Left ventricle myocardium inferior (tissue), 1 donor: ENCODE results near the gene CAMSAP2. TPM values are rescaled to one million over a fixed set of nuclear protein-coding genes. Genes with fewer than 3 reads are reported as not detected.

Experiments
- DNase-seq: peaks from one replicate; pipeline ENCODE4 v3.0.0-alpha.2; 2020
- H3K27ac ChIP-seq: fragments of 200-600 bp; replicated peaks from 2 replicates; pipeline ENCODE4 v1.8.0; 2021
- H3K27me3 ChIP-seq: fragments of 200-600 bp; 2 replicates; pipeline ENCODE4 v1.8.0; 2021; ENCODE audit warnings: low read depth
- H3K36me3 ChIP-seq: fragments of 200-600 bp; 2 replicates; pipeline ENCODE4 v1.8.0; 2021
- H3K4me1 ChIP-seq: fragments of 200-600 bp; 2 replicates; pipeline ENCODE4 v1.8.0; 2021
- H3K4me3 ChIP-seq: fragments of 200-600 bp; 2 replicates; pipeline ENCODE4 v1.8.0; 2021; ENCODE audit warnings: mild to moderate bottlenecking, moderate library complexity
- H3K9me3 ChIP-seq: fragments of 200-600 bp; replicated peaks from 2 replicates; pipeline ENCODE4 v1.8.0; 2021
- intact Hi-C: fragments of 100-400 bp; cut with micrococcal nuclease; formaldehyde crosslinking; loops from one replicate; pipeline ENCODE4 v1.11.0; 2022
- total RNA-seq: library from RNA; stranded (reverse); fragmentation: NEBNext Ultra II Directional; extraction: Animal tissue kit (Norgen Biotek cat#: 25700); gene quantifications from one replicate; pipeline ENCODE4 v1.2.1, GENCODE V29; 2021
- TF ChIP-seq, protein P1 (sequence below): fragments of 200-600 bp; IDR thresholded peaks from 2 replicates; pipeline ENCODE4 v1.8.0; 2021; ENCODE audit warnings: antibody characterized with exemption, mild to moderate bottlenecking, borderline replicate concordance
- donor health status: DM: no; HTN: yes; CAD: no; lungs with severe emphysema.

CAMSAP2 gene
- total RNA-seq, 1 donor from 2014 or later: 34.1 TPM

DNA sequence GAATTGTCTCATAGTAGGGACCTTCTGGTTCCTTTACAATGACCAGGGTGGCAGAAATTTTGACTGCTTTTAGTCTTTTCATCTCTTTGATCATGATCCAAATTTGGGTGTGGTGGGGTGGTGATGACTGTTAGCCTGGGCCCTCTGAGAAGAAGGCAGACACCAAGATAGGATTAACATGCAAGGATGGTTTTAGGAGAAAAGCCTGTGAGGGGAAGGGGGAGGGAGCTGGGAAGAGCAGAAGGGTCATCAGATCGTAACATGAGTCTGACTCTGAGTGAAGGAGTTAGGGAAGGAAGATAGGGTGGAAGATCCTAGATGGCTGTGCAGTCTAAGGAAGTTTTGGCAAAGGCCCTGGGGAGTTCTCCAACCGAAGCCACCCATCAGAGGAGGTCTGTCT is 28.5 kb upstream of the CAMSAP2 start:
- Histone ChIP-seq H3K4me3 (no peak overlapping the region), H3K27ac (no peak overlapping the region), H3K4me1 (no peaks in the 10 kb centered on the region), H3K9me3 (no peaks in the 10 kb centered on the region), H3K36me3 (no peaks in the 10 kb centered on the region), H3K27me3 (no peaks in the 10 kb centered on the region)
- intact Hi-C loops: no loop called here
- TF ChIP-seq, protein P1, sequence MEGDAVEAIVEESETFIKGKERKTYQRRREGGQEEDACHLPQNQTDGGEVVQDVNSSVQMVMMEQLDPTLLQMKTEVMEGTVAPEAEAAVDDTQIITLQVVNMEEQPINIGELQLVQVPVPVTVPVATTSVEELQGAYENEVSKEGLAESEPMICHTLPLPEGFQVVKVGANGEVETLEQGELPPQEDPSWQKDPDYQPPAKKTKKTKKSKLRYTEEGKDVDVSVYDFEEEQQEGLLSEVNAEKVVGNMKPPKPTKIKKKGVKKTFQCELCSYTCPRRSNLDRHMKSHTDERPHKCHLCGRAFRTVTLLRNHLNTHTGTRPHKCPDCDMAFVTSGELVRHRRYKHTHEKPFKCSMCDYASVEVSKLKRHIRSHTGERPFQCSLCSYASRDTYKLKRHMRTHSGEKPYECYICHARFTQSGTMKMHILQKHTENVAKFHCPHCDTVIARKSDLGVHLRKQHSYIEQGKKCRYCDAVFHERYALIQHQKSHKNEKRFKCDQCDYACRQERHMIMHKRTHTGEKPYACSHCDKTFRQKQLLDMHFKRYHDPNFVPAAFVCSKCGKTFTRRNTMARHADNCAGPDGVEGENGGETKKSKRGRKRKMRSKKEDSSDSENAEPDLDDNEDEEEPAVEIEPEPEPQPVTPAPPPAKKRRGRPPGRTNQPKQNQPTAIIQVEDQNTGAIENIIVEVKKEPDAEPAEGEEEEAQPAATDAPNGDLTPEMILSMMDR: no peak
- DNase-seq: no peak

DNA sequence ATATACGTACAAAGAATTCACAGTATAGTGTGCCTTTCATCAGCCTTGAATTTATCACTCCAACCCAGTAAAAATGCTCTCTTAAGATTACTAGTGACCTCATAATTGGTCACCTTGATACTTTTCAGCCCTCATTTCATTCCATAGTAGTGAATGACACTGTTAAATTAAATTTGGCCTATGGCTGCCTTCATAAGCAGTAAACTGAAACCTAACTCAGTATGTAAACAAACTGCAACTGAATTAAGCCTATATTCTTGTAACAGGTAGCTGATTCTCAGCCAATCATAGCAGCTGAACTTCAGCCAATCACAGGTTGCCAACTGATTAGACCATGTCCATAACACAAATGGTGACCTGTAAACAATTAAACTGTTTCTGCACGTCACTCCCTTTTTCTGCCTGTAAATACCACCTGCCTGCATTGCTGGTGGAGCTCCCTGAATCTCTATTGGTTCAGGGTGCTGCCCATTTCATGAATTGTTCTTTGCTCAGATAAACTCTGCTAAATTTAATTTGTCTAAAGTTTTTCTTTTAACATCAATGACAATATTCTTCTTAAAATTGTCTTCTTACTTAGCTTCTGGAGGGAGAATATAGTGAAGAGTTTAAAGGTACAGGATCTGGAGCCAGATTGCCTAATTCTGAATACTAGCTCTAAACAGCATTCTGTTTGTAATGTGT is 24.0 kb upstream of the CAMSAP2 start:
- Histone ChIP-seq H3K9me3 (no peaks in the 10 kb centered on the region), H3K27me3 (no peaks in the 10 kb centered on the region), H3K36me3 (no peaks in the 10 kb centered on the region), H3K27ac (no peak overlapping the region), H3K4me1 (no peaks in the 10 kb centered on the region), H3K4me3 (no peak overlapping the region)
- intact Hi-C loops: no loop called here
- no peak for DNase-seq
- TF ChIP-seq, protein P1: no peak

DNA sequence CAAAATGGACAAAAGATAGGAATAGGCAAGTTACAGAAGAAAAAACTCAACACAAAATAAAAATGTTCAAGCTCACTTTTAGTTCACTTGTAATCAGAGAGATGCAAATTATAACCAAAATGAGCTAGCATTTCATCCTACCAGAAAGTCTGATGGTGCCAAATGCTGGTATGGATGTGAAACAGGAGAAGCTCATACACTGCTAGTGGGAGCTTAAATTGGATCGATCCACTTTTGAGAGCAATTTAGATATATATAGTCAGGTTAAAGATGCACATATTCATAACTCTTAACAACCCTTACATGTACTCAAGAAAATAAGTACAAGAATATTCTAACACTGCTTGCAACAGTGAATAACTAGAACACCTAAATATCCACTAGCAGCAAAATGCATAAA is 18.5 kb upstream of the CAMSAP2 start:
- Histone ChIP-seq H3K27ac (no peak overlapping the region), H3K36me3 (no peaks in the 10 kb centered on the region), H3K4me1 (no peaks in the 10 kb centered on the region), H3K27me3 (no peaks in the 10 kb centered on the region), H3K4me3 (no peak overlapping the region), H3K9me3 (no peaks in the 10 kb centered on the region)
- intact Hi-C loops: no loop called here
- DNase-seq: no peak
- TF ChIP-seq, protein P1: no peak

DNA sequence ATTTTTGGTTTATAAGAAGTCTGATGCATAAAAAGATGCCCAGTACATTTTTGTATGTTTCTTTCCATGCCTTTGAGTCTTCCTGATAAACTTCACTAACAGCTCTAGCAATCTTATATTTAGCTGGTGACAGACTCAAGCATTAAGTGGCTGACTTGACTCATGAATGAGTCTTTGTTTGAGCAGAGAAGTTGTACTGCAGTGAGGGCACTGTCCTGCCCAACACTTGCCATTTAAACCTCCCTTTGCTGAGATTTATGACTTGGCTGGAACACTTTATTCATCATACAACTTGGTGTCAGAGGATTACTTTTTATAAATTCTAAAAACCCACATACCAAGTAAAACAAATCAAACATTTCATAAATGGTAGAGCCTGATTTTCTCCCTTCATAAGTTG is 14.6 kb upstream of the CAMSAP2 start:
- no peak for DNase-seq
- Histone ChIP-seq H3K4me3 (no peak overlapping the region), H3K27me3 (no peaks in the 10 kb centered on the region), H3K36me3 (no peaks in the 10 kb centered on the region), H3K9me3 (no peaks in the 10 kb centered on the region), H3K4me1 (no peaks in the 10 kb centered on the region), H3K27ac (no peak overlapping the region)
- TF ChIP-seq, protein P1: no peak
- intact Hi-C loops: no loop called here

DNA sequence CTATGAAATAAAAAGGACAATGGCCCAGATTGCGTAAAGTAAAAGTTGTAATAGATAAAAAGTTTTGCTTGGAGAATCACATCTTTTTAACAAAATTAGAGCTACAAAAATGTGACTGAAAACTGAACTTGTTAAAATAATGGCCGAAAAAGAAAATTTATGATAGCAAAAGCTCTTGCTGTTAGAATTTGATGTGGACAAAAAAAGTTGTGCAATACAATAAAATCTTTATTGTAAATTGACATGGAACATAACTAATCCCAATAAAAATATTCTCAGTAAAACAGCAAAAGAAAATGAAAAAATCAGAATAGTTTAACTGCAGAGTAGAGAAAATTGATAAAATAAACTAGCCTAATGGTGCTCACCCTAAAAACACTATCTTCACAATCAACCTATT is 11.4 kb upstream of the CAMSAP2 start:
- intact Hi-C loops: no loop called here
- no peak for DNase-seq

More for the DNA sequence above, 11.4 kb upstream of the CAMSAP2 start:
- H3K27me3 ChIP-seq: no peaks in the 10 kb centered on the region
- TF ChIP-seq, protein P1: no peak
- H3K4me1 ChIP-seq: no peaks in the 10 kb centered on the region
- no peaks in the 10 kb centered on the region for H3K36me3 ChIP-seq
- H3K27ac ChIP-seq: no peak overlapping the region
- H3K4me3 ChIP-seq: no peak overlapping the region
- no peaks in the 10 kb centered on the region for H3K9me3 ChIP-seq
